Natural killer cell (primary cell): Measurements from ENCODE around the gene MYO16. TPM values are rescaled to one million over a fixed set of nuclear protein-coding genes. Genes with fewer than 3 reads are reported as not detected.

Experiments used
- ATAC-seq, 3 donors: fragments of 150-1000 bp in 2 of 3; fragments of 200-7000 bp in 1 of 3; cut with Tn5 transposase; 1 replicate in 1 of 3; 2 replicates in 2 of 3; pipeline ENCODE4 v1.10.0; 2021; ENCODE audit warnings: mild to moderate bottlenecking in 2 of 3, moderate library complexity in 2 of 3
- DNase-seq, 2 donors: peaks; one replicate each; pipeline versions ENCODE4 v3.0.0 to v3.0.0-alpha.2; 2013 to 2021; ENCODE audit warnings: mixed read lengths in 1 of 2
- H3K27ac ChIP-seq: one replicate; pipeline ENCODE4 v1.5.1; 2013; ENCODE audit warnings: mild to moderate bottlenecking, low read length
- H3K27me3 ChIP-seq: one replicate; pipeline ENCODE4 v1.6.1; 2013; ENCODE audit warnings: low read length; ENCODE audit not compliant: control insufficient read depth, insufficient read depth
- H3K36me3 ChIP-seq: one replicate; pipeline ENCODE4 v1.6.1; 2013; ENCODE audit warnings: low read length; ENCODE audit not compliant: control insufficient read depth, insufficient read depth
- H3K4me1 ChIP-seq: one replicate; pipeline ENCODE4 v1.6.1; 2013; ENCODE audit warnings: low read length; ENCODE audit not compliant: control insufficient read depth, insufficient read depth
- H3K4me3 ChIP-seq: one replicate; pipeline ENCODE4 v1.5.1; 2013; ENCODE audit warnings: low read length
- H3K9me3 ChIP-seq: one replicate; pipeline ENCODE4 v1.6.1; 2013; ENCODE audit warnings: low read length; ENCODE audit not compliant: control insufficient read depth, insufficient read depth
- H3K27ac Mint-ChIP-seq, 2 donors: one replicate each; pipeline ENCODE4 v1.8.0; 2022; ENCODE audit warnings: mild to moderate bottlenecking in 2 of 2, mixed read lengths in 2 of 2, moderate library complexity in 1 of 2
- H3K27me3 Mint-ChIP-seq, 2 donors: one replicate each; pipeline ENCODE4 v1.8.0; 2022; ENCODE audit warnings: low read depth in 2 of 2, mixed read lengths in 2 of 2
- H3K36me3 Mint-ChIP-seq: one replicate; pipeline ENCODE4 v1.8.0; 2022; ENCODE audit warnings: mixed read lengths
- H3K4me1 Mint-ChIP-seq, 2 donors: one replicate each; pipeline ENCODE4 v1.8.0; 2022; ENCODE audit warnings: mixed read lengths in 2 of 2
- H3K4me3 Mint-ChIP-seq: one replicate; pipeline ENCODE4 v1.8.0; 2022; ENCODE audit warnings: mild to moderate bottlenecking, moderate library complexity, mixed read lengths
- H3K9me3 Mint-ChIP-seq, 2 donors: one replicate each; pipeline ENCODE4 v1.8.0; 2022; ENCODE audit warnings: mixed read lengths in 2 of 2
- CTCF ChIP-seq: fragments of 200-600 bp; IDR thresholded peaks from one replicate; pipeline ENCODE4 v1.8.0; 2022; ENCODE audit warnings: antibody characterized with exemption
- WGBS: methylation state at CpG from one replicate; pipeline ENCODE4 v1.1.7; 2013; ENCODE audit warnings: missing lambda C conversion rate; ENCODE audit not compliant: insufficient coverage; 5-methylcytosine and 5-hydroxymethylcytosine counted together
- intact Hi-C: fragments of 100-400 bp; cut with micrococcal nuclease; formaldehyde crosslinking; loops from one replicate; pipeline ENCODE4 v1.14.2; 2022
- total RNA-seq, 4 donors: library from RNA; stranded (reverse); fragments of 120-200 nt in 1 of 4; gene quantifications; one replicate each; pipeline versions ENCODE4 v1.2.3 to v1.2.4, GENCODE V29; 2013 to 2022

The MYO16 gene
- total RNA-seq, 3 donors from 2014 or later (not counting 1 experiment from before 2014, with no cell fraction given), result 0.28 TPM; not detected in 2

GRCh38 chr13:109152941-109153340, 523.5 kb downstream of the MYO16 start:
- ATAC-seq (no peak), DNase-seq (no peak)
- no peak overlapping the region for H3K4me3 Mint-ChIP-seq
- intact Hi-C loops, result no loop called here
- Histone ChIP-seq H3K36me3 (no peaks in the 10 kb centered on the region), H3K27ac (no peak overlapping the region), H3K4me3 (no peak overlapping the region), H3K27me3 (no peaks in the 10 kb centered on the region), H3K4me1 (no peaks in the 10 kb centered on the region), H3K9me3 (no peaks in the 10 kb centered on the region)
- WGBS, result 90% methylated on average over 10 of the region's 10 CpGs
- H3K27ac Mint-ChIP-seq, result no peak overlapping the region
- H3K9me3 Mint-ChIP-seq, result no peaks in the 10 kb centered on the region
- no peaks in the 10 kb centered on the region for H3K36me3 Mint-ChIP-seq
- TF ChIP-seq CTCF, result no peak
- H3K27me3 Mint-ChIP-seq, result peaks cover 3 to 59% of the 10 kb centered on the region in 2 donors
- H3K4me1 Mint-ChIP-seq, result no peaks in the 10 kb centered on the region

- H3K4me3 Mint-ChIP-seq, result no peak overlapping the region
Measured at GRCh38 chr13:109154146-109154545, 524.7 kb downstream of the MYO16 start.

DNA sequence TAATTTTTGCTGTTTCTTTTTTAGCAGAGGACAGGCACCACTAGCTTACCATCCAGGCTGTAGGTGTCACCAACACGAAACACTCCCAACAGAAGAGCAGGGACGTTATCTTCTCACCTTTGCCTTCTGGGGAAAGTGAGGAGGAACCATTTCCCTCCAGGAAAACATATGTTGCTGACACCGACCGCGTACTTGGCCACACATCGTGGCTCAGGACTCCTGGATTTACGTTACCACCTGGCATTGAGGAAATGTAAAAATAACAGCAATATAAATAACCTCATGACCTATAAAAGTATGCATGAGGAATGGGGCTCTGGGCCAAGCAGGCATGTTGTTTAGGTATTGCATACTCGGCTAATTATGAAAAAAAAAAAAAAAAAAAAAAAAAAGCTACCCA, 525.1 kb downstream of the MYO16 start:
- H3K9me3 ChIP-seq, result no peaks in the 10 kb centered on the region
- H3K4me3 Mint-ChIP-seq, result no peak overlapping the region
- no peak overlapping the region for H3K27ac ChIP-seq
- H3K9me3 Mint-ChIP-seq, result no peaks in the 10 kb centered on the region
- ATAC-seq, result no peak
- 28% methylated on average over 5 of the region's 8 CpGs for WGBS
- DNase-seq, result no peak
- no peaks in the 10 kb centered on the region for H3K4me1 ChIP-seq
- intact Hi-C loops, result no loop called here
- no peak overlapping the region for H3K4me3 ChIP-seq
- no peaks in the 10 kb centered on the region for H3K36me3 ChIP-seq
- H3K36me3 Mint-ChIP-seq, result no peaks in the 10 kb centered on the region
- no peaks in the 10 kb centered on the region for H3K27me3 ChIP-seq
- no peak overlapping the region for H3K27ac Mint-ChIP-seq
- H3K27me3 Mint-ChIP-seq, result peaks cover 6 to 47% of the 10 kb centered on the region in 2 donors
- H3K4me1 Mint-ChIP-seq, result no peaks in the 10 kb centered on the region
- TF ChIP-seq CTCF, result no peak

More at GRCh38 chr13:109154146-109154545, 524.7 kb downstream of the MYO16 start:
- Mint-ChIP-seq H3K4me1 (no peaks in the 10 kb centered on the region), H3K9me3 (no peaks in the 10 kb centered on the region), H3K36me3 (no peaks in the 10 kb centered on the region), H3K27me3 (peaks cover 6 to 51% of the 10 kb centered on the region in 2 donors), H3K27ac (no peak overlapping the region)
- H3K4me3 ChIP-seq, result no peak overlapping the region
- no peak for ATAC-seq
- H3K36me3 ChIP-seq, result no peaks in the 10 kb centered on the region
- TF ChIP-seq CTCF, result no peak
- no peak for DNase-seq
- H3K27me3 ChIP-seq, result no peaks in the 10 kb centered on the region
- WGBS, result 65% methylated on average over 8 of the region's 8 CpGs
- no peak overlapping the region for H3K27ac ChIP-seq
- H3K9me3 ChIP-seq, result no peaks in the 10 kb centered on the region
- no peaks in the 10 kb centered on the region for H3K4me1 ChIP-seq
- intact Hi-C loops, result no loop called here
